Gastrocnemius medialis (tissue), 4 donors: ENCODE data around the gene LRMDA. TPM values are rescaled to one million over a fixed set of nuclear protein-coding genes. Genes with fewer than 3 reads are reported as not detected.

ENCODE experiments used
- ATAC-seq, 2 donors: fragments of 150-250 bp; one replicate each; pipeline ENCODE4 v1.9.1; 2016
- DNase-seq, 2 donors: peaks; one replicate each; pipeline ENCODE4 v3.0.0-alpha.2; 2019
- H3K27ac ChIP-seq, 4 donors: fragments of 200-600 bp; sonication (generic); 1 replicate in 1 of 4; 2 replicates in 3 of 4; pipeline ENCODE4 v1.5.1; 2016 to 2018; ENCODE audit warnings: mild to moderate bottlenecking in 2 of 4, moderate library complexity in 1 of 4
- H3K27me3 ChIP-seq, 3 donors: fragments of 200-600 bp; sonication (generic) in 2 of 3; 1 replicate in 1 of 3; 2 replicates in 2 of 3; pipeline versions ENCODE4 v1.5.1 to v1.6.0; 2016 to 2019; ENCODE audit warnings: mild to moderate bottlenecking in 1 of 3, moderate library complexity in 1 of 3
- H3K36me3 ChIP-seq, 2 donors: fragments of 200-600 bp; sonication (generic) in 1 of 2; one replicate each; pipeline ENCODE4 v1.5.1; 2017 to 2018
- H3K4me1 ChIP-seq, 2 donors: fragments of 200-600 bp; sonication (generic) in 1 of 2; one replicate each; pipeline ENCODE4 v1.5.1; 2016 to 2017; ENCODE audit warnings: mild to moderate bottlenecking in 2 of 2
- H3K4me3 ChIP-seq, 4 donors: fragments of 200-600 bp; sonication (generic) in 3 of 4; 1 replicate in 1 of 4; 2 replicates in 3 of 4; pipeline ENCODE4 v1.5.1; 2016 to 2019; ENCODE audit warnings: mild to moderate bottlenecking in 2 of 4
- H3K9me3 ChIP-seq, 3 donors: fragments of 200-600 bp; sonication (generic) in 2 of 3; 1 replicate in 1 of 3; 2 replicates in 2 of 3; pipeline ENCODE4 v1.5.1; 2016 to 2019
- POLR2A ChIP-seq, 2 donors: fragments of 450-650 bp; IDR thresholded peaks; one replicate each; pipeline ENCODE4 v1.6.1; 2017; ENCODE audit warnings: antibody characterized with exemption in 2 of 2, mild to moderate bottlenecking in 2 of 2, moderate library complexity in 2 of 2
- in situ Hi-C, 4 donors: fragments of 200-750 bp; cut with MboI; loops; one replicate each; pipeline versions ENCODE4 v1.15.0 to v1.8.0; 2017; ENCODE audit warnings: low sequenced_read_pairs in 4 of 4
- intact Hi-C: fragments of 100-400 bp; cut with DNase I; formaldehyde crosslinking; loops from one replicate; pipeline ENCODE4 v1.15.1; 2023; ENCODE audit warnings: low total_unique reads
- total RNA-seq, 4 donors: library from RNA; depleted of rRNA; stranded (reverse); fragments of >200 nt; gene quantifications; one replicate each; pipeline versions ENCODE4 v1.1.0 to v1.2.3, GENCODE V29; 2016
- TF ChIP-seq, protein P1 (sequence below), 5 experiments: fragments of 450-650 bp in 3 of 5; fragments of 200-600 bp in 2 of 5; sonication (generic) in 2 of 5; IDR thresholded peaks in 4 of 5; conservative IDR thresholded peaks in 1 of 5; 1 replicate in 4 of 5; 2 replicates in 1 of 5; pipeline ENCODE4 v1.5.1; 2016 to 2019; ENCODE audit warnings: antibody characterized with exemption in 5 of 5, mild to moderate bottlenecking in 3 of 5, moderate library complexity in 3 of 5

The LRMDA gene
- total RNA-seq, 4 donors from 2014 or later: 0.80 to 4.5 (median 1.4) TPM

DNA sequence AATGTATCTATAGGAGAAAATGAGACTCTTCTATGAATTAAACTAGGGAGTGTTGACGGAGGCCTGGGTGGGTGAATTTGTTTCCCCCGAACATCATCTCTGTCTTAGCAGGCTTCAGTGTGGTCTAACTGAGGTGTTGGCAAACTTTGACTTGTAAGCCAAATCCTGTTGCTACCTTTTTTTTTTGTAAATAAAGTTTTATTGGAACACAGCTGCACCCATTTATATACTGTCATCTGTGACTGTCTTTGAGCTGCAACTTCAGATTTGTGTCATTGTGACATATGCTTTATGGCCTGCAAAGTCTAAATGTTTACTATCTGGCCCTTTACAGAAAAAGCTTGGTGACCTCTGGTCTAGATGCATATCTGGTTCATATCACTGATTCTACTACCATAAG lies 455.9 kb downstream of the LRMDA start:
- H3K4me3 ChIP-seq: no peak overlapping the region
- no peak for TF ChIP-seq POLR2A (IDR thresholded peaks at IDR 0.05)
- TF ChIP-seq, protein P1, sequence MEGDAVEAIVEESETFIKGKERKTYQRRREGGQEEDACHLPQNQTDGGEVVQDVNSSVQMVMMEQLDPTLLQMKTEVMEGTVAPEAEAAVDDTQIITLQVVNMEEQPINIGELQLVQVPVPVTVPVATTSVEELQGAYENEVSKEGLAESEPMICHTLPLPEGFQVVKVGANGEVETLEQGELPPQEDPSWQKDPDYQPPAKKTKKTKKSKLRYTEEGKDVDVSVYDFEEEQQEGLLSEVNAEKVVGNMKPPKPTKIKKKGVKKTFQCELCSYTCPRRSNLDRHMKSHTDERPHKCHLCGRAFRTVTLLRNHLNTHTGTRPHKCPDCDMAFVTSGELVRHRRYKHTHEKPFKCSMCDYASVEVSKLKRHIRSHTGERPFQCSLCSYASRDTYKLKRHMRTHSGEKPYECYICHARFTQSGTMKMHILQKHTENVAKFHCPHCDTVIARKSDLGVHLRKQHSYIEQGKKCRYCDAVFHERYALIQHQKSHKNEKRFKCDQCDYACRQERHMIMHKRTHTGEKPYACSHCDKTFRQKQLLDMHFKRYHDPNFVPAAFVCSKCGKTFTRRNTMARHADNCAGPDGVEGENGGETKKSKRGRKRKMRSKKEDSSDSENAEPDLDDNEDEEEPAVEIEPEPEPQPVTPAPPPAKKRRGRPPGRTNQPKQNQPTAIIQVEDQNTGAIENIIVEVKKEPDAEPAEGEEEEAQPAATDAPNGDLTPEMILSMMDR (IDR thresholded peaks at IDR 0.05 in 4 of 5, conservative IDR thresholded peaks at IDR 0.05 in 1 of 5): no peak
- no peaks in the 10 kb centered on the region for H3K36me3 ChIP-seq
- no peaks in the 10 kb centered on the region for H3K27me3 ChIP-seq
- intact Hi-C loops (no loop called here), in situ Hi-C loops (no loop called here)
- DNase-seq (no peak), ATAC-seq (no peak)
- H3K9me3 ChIP-seq: no peaks in the 10 kb centered on the region
- H3K4me1 ChIP-seq: no peaks in the 10 kb centered on the region
- no peak overlapping the region for H3K27ac ChIP-seq

DNA sequence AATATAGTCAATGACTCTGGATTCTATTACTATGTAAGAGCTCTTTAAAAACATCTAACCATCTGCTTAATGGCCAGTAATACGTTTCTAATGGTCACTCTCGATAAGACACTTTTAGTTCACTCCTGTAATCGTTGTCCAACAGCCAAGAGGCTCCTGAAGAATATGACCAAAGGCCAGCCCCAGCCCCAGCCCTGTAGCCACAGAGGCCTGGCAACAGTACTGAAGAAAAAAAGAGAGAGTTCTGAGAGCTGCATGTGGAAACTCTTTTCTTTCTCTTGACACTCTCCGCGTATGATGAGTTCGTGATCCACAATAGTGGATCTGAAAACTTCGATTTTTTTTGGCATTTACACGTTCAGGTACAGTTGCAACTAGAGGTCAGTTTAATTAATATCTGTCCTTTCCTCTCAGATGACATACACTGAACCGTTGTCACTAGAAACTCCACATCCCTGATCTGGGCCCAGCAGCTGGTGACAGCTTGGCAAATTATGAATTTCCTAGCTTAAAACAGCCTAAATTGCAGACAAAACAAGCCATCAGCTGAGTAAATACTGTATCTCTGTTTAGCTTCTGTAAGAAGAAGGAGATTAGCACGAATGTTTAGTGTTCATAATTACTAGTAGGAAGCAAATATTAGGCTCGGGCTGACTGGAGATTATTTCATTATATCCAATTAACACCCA lies 456.7 kb downstream of the LRMDA start:
- ATAC-seq: no peak
- in situ Hi-C loops: no loop called here
- H3K27ac ChIP-seq: no peak overlapping the region

DNA sequence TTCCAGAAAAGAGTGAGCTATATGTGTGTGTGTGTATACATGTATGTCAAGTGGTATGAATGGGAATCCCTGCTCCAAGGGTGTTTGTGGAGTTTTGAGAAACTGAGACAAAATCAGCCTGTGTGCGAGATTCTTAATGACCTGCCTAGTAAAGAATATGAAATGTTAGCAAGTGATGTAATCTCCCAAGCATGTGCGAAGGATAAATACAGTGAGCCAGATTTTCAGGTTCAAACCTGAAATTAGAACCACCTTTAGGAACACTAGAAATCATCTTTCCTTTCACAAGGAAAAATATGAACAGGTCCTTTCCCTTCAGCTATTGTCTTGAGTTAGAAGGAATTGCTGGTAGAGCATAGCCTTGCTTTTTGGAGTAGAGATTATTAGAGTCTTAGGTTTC lies 457.6 kb downstream of the LRMDA start:
- no peak overlapping the region for H3K27ac ChIP-seq
- no peaks in the 10 kb centered on the region for H3K4me1 ChIP-seq
- DNase-seq (no peak), ATAC-seq (no peak)
- no peaks in the 10 kb centered on the region for H3K9me3 ChIP-seq
- peaks cover 0 to 2% (median 0%) of the 10 kb centered on the region in 3 donors for H3K27me3 ChIP-seq
- TF ChIP-seq, protein P1 (IDR thresholded peaks at IDR 0.05 in 4 of 5, conservative IDR thresholded peaks at IDR 0.05 in 1 of 5): no peak
- TF ChIP-seq POLR2A (IDR thresholded peaks at IDR 0.05): no peak
- intact Hi-C loops (no loop called here), in situ Hi-C loops (no loop called here)
- no peak overlapping the region for H3K4me3 ChIP-seq
- no peaks in the 10 kb centered on the region for H3K36me3 ChIP-seq

More for the DNA sequence above, 456.7 kb downstream of the LRMDA start:
- no peak for TF ChIP-seq POLR2A (IDR thresholded peaks at IDR 0.05)
- TF ChIP-seq, protein P1 (IDR thresholded peaks at IDR 0.05 in 4 of 5, conservative IDR thresholded peaks at IDR 0.05 in 1 of 5): no peak
- Histone ChIP-seq H3K9me3 (no peaks in the 10 kb centered on the region), H3K4me1 (no peaks in the 10 kb centered on the region), H3K36me3 (no peaks in the 10 kb centered on the region), H3K4me3 (no peak overlapping the region), H3K27me3 (no peaks in the 10 kb centered on the region)
- intact Hi-C loops: no loop called here
- no peak for DNase-seq

DNA sequence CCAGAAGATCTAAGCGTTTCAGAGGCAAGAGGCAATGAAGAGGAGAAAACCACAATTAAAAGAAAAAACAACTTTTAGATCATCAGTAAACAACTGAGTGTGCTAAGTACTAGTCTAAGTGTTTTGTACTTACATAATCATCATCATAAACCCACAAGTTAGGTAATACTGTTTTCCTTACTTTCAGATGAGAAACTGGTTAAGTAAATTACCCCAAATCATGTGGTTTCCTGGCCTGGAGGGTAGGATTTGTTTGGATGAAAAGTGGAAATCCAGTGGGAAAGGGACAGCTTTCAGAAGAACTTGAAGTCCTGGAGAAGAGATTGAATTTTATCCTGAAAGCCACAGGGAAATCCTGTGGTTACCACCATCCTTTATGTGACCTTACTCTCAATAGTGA lies 463.3 kb downstream of the LRMDA start:
- intact Hi-C loops: no loop called here
- no peak for DNase-seq
- Histone ChIP-seq H3K4me3 (no peak overlapping the region), H3K9me3 (no peaks in the 10 kb centered on the region), H3K27ac (no peak overlapping the region), H3K36me3 (no peaks in the 10 kb centered on the region), H3K27me3 (peaks cover 0 to 3% (median 0%) of the 10 kb centered on the region in 3 donors), H3K4me1 (no peaks in the 10 kb centered on the region)
- in situ Hi-C loops: no loop called here
- ATAC-seq: no peak
- TF ChIP-seq, protein P1 (IDR thresholded peaks at IDR 0.05 in 4 of 5, conservative IDR thresholded peaks at IDR 0.05 in 1 of 5): no peak
- TF ChIP-seq POLR2A (IDR thresholded peaks at IDR 0.05): no peak

GRCh38 chr10:75895259-75895658 lies 463.8 kb downstream of the LRMDA start:
- ATAC-seq (no peak), DNase-seq (no peak)
- in situ Hi-C loops (no loop called here), intact Hi-C loops (no loop called here)
- TF ChIP-seq, protein P1 (IDR thresholded peaks at IDR 0.05 in 4 of 5, conservative IDR thresholded peaks at IDR 0.05 in 1 of 5): no peak
- H3K27ac ChIP-seq: no peak overlapping the region
- H3K4me3 ChIP-seq: no peak overlapping the region
- no peaks in the 10 kb centered on the region for H3K9me3 ChIP-seq
- no peaks in the 10 kb centered on the region for H3K36me3 ChIP-seq
- H3K27me3 ChIP-seq: peaks cover 0 to 3% (median 0%) of the 10 kb centered on the region in 3 donors
- no peaks in the 10 kb centered on the region for H3K4me1 ChIP-seq
